ENCODE measurements around the gene WDR35. TPM values are rescaled to one million over a fixed set of nuclear protein-coding genes. Genes with fewer than 3 reads are reported as not detected.

The WDR35 gene
- total and polyA plus RNA-seq, 10 of the 15 experiments (the other 5 are each of a cell fraction or from before 2014, with no cell fraction given), result 3.0 to 9.3 (median 6.3) TPM

- TF ChIP-seq E4F1 (IDR thresholded peaks at IDR 0.05; ENCODE audit: borderline replicate concordance, partially characterized antibody) (no peak), RB1 (IDR thresholded peaks at IDR 0.05; ENCODE audit: borderline replicate concordance) (no peak), IRF4 (IDR thresholded peaks at IDR 0.05; ENCODE audit: low read depth, low read length) (no peak), NFXL1 (IDR thresholded peaks at IDR 0.05; ENCODE audit: borderline replicate concordance) (no peak), USF1 (IDR thresholded peaks at IDR 0.05; ENCODE audit: borderline replicate concordance, extremely low read length, insufficient read depth, low read depth, low read length) (no peak), PBX3 (IDR thresholded peaks at IDR 0.05; ENCODE audit: insufficient replicate concordance, low read depth, low read length) (no peak), CUX1 (IDR thresholded peaks at IDR 0.05; ENCODE audit: insufficient replicate concordance, low read depth, low read length) (no peak), ATF7 (IDR thresholded peaks at IDR 0.05; ENCODE audit: low read depth) (no peak), JUNB (IDR thresholded peaks at IDR 0.05) (no peak), KAT2A (conservative IDR thresholded peaks at IDR 0.05; ENCODE audit: control insufficient read depth, low read depth, low read length) (no peak), SMARCA5 (IDR thresholded peaks at IDR 0.05) (no peak)
- Histone ChIP-seq H3K27ac (ENCODE audit: control insufficient read depth, insufficient read depth) (no peak overlapping the region), H3K27me3 (replicated peaks in 1 of 2; ENCODE audit: control insufficient read depth in 2 of 2, insufficient read depth in 2 of 2, low read length in 1 of 2) (no peaks in the 10 kb centered on the region), H4K20me1 (ENCODE audit: control insufficient read depth, insufficient read depth) (no peaks in the 10 kb centered on the region), H3K4me2 (ENCODE audit: control insufficient read depth, insufficient read depth) (no peak overlapping the region), H3K4me1 (ENCODE audit: control insufficient read depth, insufficient read depth, low read length) (no peaks in the 10 kb centered on the region), H3K4me3 (no peak overlapping the region), H3K9me3 (replicated peaks; ENCODE audit: control insufficient read depth, insufficient read depth, low read length) (no peaks in the 10 kb centered on the region), H3K79me2 (ENCODE audit: control insufficient read depth, insufficient read depth, low read length) (no peaks in the 10 kb centered on the region), H2AFZ (ENCODE audit: control insufficient read depth, low read depth, low read length) (no peak overlapping the region), H3K9ac (ENCODE audit: control insufficient read depth, insufficient read depth, low read length) (no peak overlapping the region), H3K36me3 (ENCODE audit: control insufficient read depth in 2 of 2, insufficient read depth in 2 of 2, low read length in 1 of 2) (no peaks in the 10 kb centered on the region)
- BruUV-seq (replicated peaks), result no TSS peak
- CTCF ChIA-PET, result no interaction called here
- intact Hi-C loops (cut with micrococcal nuclease; ENCODE audit: unreplicated experiment) (no loop called here), in situ Hi-C loops (cut with MboI) (no loop called here)
- RAD21 ChIA-PET (ENCODE audit: unreplicated experiment), result no interaction called here
- no peak for DNase-seq (ENCODE audit: low read depth, low spot score)
- 94% methylated on average over 6 of the region's 6 CpGs for WGBS (ENCODE audit: insufficient coverage, insufficient replicate concordance, low lambda C conversion rate, missing lambda C conversion rate)
- ATAC-seq, result no peak
- FAIRE-seq, result no peak
- SMC1A ChIA-PET (ENCODE audit: uncharacterized antibody, unreplicated experiment), result interaction anchor here (0.6 to 1.8 kb wide), 2 partner anchors 19 to 211 kb away, joined by 3 to 5 read pairs; no protein-coding TSS in a partner anchor
- POLR2A ChIA-PET, result no interaction called here
Measured at GRCh38 chr2:19916385-19916950, 73.4 kb downstream of the WDR35 start.

Data from GM12878 (cell line).